ENCODE measurements around the gene JAK1.

JAK1 gene

GRCh38 chr1:64980745-64981600 lies 14.6 kb upstream of the JAK1 start:
- no peak for DNase-seq

GRCh38 chr1:64979358-64979757 lies 13.0 kb upstream of the JAK1 start:
- DNase-seq = no peak

- no peak for DNase-seq
Observed at GRCh38 chr1:64976361-64976760, 10.0 kb upstream of the JAK1 start.

- DNase-seq = no peak
Observed at GRCh38 chr1:64975740-64976139, 9.4 kb upstream of the JAK1 start.

- DNase-seq = no peak
Observed at GRCh38 chr1:64975127-64975526, 8.8 kb upstream of the JAK1 start.

- DNase-seq = no peak
Observed at GRCh38 chr1:64974288-64974825, 8.0 kb upstream of the JAK1 start.

GRCh38 chr1:64973061-64973647 lies 6.8 kb upstream of the JAK1 start:
- DNase-seq = no peak

GRCh38 chr1:64969305-64970046 lies 3.1 kb upstream of the JAK1 start:
- no peak for DNase-seq

- DNase-seq = no peak
Observed at GRCh38 chr1:64967381-64967780, 1.0 kb upstream of the JAK1 start.

- peak; percentile 56 to 79 (median 66) for DNase-seq
Observed at GRCh38 chr1:64965366-64966157, 787 bp downstream of the JAK1 start.

GRCh38 chr1:64963466-64963865 lies 2.9 kb downstream of the JAK1 start:
- DNase-seq = no peak

- DNase-seq = no peak
Observed at GRCh38 chr1:64962441-64962840, 3.9 kb downstream of the JAK1 start.

GRCh38 chr1:64961923-64962322 lies 4.4 kb downstream of the JAK1 start:
- DNase-seq = no peak

GRCh38 chr1:64960731-64961130 lies 5.6 kb downstream of the JAK1 start:
- DNase-seq = no peak

GRCh38 chr1:64959986-64960385 lies 6.4 kb downstream of the JAK1 start:
- no peak for DNase-seq

GRCh38 chr1:64956733-64957441 lies 9.5 kb downstream of the JAK1 start:
- DNase-seq = peak in 3 of 4 experiments; percentile 45 to 62 (median 61)

GRCh38 chr1:64956010-64956640 lies 10.2 kb downstream of the JAK1 start:
- DNase-seq = peak in 1 of 4 experiments; percentile 10

- DNase-seq = no peak
Observed at GRCh38 chr1:64955097-64956009, 11.0 kb downstream of the JAK1 start.

GRCh38 chr1:64953241-64953640 lies 13.1 kb downstream of the JAK1 start:
- no peak for DNase-seq

GRCh38 chr1:64950284-64950809 lies 16.0 kb downstream of the JAK1 start:
- DNase-seq = no peak

Data from suppressor macrophage (primary cell).